Tibial nerve (tissue), 4 donors: Measurements from ENCODE around the gene BNIPL.

ENCODE experiments used
- EP300 ChIP-seq, 2 donors: sonication (generic); formaldehyde crosslinking; IDR thresholded peaks; one replicate each; pipeline ENCODE4 v1.6.1; 2017; ENCODE audit warnings: antibody characterized with exemption in 2 of 2, mild to moderate bottlenecking in 1 of 2
- POLR2A ChIP-seq, 2 donors: fragments of 450-650 bp; IDR thresholded peaks; one replicate each; pipeline ENCODE4 v1.6.1; 2017; ENCODE audit warnings: antibody characterized with exemption in 2 of 2, mild to moderate bottlenecking in 2 of 2, moderate library complexity in 2 of 2
- TF ChIP-seq, protein P1 (sequence below), 5 experiments: fragments of 200-600 bp in 3 of 5; fragments of 450-650 bp in 2 of 5; sonication (generic) in 3 of 5; IDR thresholded peaks; one replicate each; pipeline ENCODE4 v1.5.1; 2016 to 2019; ENCODE audit warnings: antibody characterized with exemption in 5 of 5, mild to moderate bottlenecking in 3 of 5, moderate library complexity in 2 of 5

DNA sequence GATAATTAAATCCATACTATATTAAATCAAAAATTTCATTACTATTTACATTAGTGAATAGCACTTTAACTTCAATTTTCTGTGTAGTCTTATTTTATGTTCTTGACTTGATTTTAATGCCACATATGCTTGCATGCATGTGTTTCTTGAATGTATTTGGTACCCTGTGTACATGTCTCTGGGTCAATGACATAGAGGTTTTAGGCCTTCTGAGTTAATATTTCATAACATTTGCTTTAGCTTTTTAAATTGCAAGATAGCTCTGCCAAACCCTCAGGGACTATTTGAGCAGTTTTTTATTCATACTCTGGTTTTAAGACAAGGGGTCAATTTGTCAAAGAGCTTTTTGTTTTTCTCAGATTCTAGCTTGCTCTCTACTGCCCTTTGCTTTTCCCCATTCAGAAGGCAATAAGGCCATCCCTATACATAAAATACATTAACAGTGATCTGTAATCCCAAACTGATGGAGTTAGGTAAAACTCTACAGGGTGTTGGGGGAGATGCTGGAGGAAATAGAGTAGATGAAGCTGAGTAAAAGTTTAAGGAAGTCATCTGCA lies 28.8 kb downstream of the BNIPL start:
- TF ChIP-seq, protein P1, sequence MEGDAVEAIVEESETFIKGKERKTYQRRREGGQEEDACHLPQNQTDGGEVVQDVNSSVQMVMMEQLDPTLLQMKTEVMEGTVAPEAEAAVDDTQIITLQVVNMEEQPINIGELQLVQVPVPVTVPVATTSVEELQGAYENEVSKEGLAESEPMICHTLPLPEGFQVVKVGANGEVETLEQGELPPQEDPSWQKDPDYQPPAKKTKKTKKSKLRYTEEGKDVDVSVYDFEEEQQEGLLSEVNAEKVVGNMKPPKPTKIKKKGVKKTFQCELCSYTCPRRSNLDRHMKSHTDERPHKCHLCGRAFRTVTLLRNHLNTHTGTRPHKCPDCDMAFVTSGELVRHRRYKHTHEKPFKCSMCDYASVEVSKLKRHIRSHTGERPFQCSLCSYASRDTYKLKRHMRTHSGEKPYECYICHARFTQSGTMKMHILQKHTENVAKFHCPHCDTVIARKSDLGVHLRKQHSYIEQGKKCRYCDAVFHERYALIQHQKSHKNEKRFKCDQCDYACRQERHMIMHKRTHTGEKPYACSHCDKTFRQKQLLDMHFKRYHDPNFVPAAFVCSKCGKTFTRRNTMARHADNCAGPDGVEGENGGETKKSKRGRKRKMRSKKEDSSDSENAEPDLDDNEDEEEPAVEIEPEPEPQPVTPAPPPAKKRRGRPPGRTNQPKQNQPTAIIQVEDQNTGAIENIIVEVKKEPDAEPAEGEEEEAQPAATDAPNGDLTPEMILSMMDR (IDR thresholded peaks at IDR 0.05): no peak
- no peak for TF ChIP-seq POLR2A (IDR thresholded peaks at IDR 0.05)
- TF ChIP-seq EP300 (IDR thresholded peaks at IDR 0.05): no peak
